Inflammatory macrophage (primary cell): Measurements from ENCODE around the gene AP4E1.
A peak's percentile ranks its signal among the peaks of the same experiment; 100 is the strongest.
"Not testable (repeated sequence)": the region's sequence is repeated elsewhere in the genome, so short reads cannot be mapped to it uniquely, and the experiment has no call there.

Source experiments
- DNase-seq, 2 donors: peaks; one replicate each; pipeline ENCODE4 v3.0.0-alpha.2; 2020 to 2022

The AP4E1 gene

DNA sequence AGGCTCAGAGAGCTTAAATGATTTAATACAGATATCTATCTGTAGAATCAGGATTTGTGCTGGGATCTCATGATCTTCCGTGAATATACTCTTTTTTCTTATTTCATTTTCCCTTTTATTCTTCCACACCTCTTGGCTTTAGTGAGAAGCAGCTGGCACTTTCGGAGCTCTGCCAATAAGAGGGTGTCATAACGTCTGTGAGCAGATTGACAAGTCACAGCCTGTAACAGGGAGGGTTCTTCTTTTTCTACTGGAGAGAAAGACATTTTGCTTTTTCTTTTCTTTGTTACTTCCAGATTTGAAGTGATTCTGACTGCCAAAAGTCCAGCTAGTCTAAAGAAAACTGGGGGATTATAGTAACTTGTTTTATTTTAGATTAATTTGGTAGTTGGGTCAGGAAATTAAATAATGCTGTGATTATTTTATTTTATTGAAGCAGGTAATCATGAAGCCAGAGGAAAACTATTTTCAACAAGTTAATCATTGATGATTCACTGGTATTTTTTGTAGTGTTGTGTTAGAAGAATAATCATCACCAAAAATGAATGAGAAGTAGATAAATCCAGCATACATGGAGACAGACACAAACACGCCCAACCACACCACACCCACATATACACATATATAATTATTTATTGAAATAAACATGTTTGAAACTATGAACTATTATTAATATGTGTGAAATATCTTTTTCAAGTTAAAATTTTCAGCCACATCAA, 116.4 kb downstream of the AP4E1 start:
- DNase-seq: no peak

DNA sequence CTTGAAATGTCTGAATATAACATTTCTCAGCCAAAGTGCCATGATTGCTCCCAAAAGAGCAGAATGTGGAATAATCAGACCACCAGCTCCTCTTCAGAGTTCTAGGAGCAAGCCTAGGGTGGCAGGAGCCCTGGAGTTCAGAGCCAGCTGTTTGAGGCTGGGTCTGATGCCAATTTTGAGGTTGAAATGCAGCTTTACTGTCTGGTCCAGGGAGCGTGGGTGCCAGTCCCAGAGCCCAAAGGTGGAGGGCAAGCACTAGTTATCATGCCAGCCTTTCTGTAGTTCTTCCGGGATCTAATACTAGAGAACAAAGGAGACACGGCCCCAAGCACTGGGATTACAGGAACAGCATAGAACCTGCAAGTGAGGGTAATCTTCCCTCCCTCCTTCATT, 117.0 kb downstream of the AP4E1 start:
- no peak for DNase-seq

DNA sequence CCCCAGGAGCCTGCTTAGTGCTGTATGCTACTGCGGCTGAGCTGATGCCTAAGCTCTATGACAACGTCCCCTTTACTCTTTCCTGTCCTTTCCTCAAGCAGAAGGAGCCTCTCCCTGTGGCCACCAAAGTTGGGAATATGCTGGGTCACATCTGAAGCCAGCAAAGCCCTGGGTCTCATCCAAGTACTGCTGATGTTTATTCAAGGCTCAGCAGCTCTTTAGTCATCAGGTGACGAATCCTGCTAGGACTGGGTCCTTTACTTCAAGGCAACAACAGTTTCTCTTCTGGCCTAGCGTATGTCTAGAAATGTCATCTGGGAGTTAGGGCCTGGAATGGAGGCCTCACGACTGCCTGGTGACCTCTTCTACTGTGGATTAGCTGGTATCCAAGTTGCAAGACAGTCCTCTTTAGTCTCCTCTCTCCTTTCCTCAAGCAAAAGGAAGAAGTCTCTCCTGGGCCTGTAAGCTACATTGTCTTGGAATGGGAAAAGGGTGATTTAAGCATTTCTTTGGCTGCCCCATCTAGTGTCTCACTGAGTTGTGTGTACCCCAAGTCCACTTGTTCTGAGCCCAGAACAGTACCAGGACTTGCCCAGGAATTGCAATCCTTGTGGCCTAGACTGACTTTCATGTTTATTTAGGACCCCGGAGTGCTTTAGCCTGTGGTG, 122.3 kb downstream of the AP4E1 start:
- DNase-seq: no peak

DNA sequence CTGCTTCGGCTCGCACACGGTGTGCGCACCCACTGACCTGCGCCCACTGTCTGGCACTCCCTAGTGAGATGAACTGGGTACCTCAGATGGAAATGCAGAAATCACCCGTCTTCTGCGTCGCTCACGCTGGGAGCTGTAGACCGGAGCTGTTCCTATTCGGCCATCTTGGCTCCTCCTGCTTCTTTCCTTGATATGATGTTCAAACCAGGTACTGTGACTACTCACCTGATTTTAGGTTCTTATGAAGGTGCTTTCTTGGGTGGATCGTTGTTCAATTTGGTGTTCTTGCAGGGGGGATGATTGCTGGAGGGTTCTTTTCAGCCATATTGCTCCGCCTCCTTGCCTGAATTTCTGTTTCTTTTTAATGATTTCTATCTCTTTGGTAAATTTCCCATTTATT, 129.0 kb downstream of the AP4E1 start:
- DNase-seq: not testable (repeated sequence)

DNA sequence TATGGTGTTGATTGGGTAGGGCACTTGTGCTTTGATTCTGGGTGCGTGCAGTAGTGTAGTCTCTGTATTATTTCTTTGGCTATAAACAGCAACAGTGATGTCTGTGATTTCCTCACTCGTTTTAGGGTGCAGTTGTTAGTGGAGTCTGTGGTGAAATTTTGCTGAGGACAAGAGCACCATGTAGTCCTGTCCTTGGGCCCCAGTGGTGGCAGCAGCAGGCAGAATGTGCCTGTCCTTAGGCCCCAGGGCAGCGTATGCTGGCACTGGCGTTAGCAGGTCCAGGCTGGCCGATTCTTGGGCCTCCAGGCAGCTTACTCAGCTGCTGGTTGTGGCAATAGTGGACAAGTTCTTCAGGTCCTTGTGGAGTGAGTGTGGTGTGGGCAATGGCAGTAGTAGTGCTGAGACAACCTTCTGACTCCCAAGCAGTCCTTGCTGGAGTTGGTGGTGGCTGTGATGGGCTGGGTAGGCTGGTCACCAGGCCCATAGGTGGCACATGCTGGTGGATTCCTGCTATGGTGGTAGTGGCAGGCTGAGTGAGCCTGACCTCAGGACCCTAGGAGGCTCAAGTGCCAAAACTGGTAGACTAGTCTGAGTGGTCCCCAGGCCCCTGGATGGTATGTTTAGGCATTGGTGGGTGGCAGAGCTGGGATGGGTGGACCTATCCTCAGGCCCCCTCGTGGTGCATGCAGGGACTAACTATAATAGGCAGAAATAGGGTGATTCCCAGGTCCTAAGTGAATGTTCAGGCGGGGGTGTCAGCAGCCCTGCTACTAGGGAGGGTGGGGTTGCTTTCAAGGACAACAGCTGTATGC, 129.9 kb downstream of the AP4E1 start:
- DNase-seq: no peak

DNA sequence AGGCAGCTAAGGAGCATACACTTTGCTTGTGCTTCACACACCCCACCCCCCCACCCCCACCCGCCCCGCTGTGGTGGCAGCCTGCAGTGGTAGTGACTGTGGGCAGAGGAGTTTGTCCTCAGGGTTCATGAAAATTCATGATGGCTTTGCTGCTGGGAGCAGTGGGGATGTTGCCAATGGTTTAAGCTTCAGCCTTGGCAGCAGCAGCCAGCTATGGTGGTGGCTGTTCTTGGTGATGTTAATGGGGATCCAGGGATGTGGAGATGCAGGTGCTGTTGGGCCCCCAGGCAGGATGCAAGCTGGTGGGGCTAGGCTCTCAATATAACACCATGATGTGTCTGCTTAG, 130.5 kb downstream of the AP4E1 start:
- DNase-seq: no peak

DNA sequence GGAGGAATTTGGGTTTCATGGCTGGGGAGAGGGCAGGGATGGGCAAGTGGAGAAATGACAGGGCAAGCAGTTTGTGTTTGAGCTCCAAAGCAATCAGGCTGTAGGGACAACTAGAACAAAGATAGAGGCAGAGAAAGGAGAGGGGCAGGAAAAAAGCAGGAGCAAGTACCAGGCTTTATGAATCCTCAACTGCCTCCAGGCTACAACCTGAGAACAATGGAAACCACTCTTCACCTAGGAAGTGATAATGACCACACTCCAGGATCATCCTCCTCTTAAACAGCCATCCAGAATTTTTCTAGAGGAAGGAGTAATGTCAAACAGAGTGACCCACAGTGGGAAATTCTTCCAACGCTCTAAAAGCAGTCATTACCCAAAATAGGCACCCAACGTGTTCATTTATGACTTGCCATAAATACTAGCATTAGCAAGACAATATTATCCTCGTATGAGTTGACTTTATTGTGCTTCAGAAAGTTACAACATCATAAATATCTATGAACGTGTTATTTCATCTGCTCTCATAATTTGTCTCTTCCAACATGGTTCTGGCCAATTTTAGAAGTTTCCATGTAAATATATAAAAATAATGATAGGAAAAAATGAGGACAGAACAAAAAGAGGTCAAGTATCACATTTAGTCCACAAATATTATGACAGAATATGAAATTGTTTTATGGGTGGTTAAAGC, 135.7 kb downstream of the AP4E1 start:
- DNase-seq: no peak

DNA sequence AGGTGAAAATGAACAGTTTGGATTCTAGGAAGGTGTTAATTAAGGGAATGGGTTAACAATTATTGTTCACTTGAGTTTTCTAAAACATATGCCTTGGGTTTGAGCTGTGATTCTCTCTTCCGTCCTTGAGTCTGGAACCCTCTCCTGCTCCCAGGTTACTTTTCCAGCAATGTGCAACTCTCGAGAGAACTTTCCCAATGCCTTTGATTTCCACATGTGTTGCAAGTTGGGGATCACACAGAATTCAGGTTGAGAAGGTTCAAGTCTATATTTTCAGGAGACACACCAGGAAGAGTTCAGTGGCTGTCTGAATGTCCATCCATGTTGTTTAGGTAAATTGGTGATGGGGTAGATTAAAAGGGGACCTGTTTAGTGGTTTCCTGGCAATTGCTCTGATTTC, 137.5 kb downstream of the AP4E1 start:
- DNase-seq: no peak

DNA sequence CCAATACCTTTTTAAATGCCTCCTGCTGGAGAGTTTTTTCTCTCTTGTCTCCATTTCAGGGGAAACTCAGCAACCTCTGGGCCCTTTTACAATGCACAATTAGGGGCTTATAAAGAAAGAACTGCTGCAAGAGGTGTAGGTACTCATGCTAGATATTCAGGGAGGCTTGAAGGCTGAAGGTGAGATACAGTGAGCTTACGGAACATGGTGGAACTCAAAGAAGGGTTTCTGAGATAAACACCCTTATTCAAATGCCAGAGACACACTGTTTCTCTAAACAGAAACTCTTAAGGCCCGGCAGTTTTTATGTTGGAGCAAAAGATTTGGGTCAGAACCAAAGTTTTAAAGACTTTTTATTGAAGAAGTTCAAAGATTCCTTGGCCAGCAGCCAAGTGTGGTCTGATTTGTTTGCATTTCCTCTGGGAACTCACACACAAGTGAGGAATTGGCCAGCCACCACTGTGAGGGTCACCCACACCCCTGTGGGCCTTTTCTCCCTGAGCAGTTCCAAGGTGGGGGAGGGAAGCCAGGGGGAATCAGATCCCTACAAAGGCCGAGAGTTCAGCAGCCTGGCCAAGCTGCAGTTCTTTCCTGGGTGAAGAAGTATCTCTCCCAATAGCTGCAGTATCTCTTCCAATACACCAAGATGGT, 138.4 kb downstream of the AP4E1 start:
- DNase-seq: no peak

DNA sequence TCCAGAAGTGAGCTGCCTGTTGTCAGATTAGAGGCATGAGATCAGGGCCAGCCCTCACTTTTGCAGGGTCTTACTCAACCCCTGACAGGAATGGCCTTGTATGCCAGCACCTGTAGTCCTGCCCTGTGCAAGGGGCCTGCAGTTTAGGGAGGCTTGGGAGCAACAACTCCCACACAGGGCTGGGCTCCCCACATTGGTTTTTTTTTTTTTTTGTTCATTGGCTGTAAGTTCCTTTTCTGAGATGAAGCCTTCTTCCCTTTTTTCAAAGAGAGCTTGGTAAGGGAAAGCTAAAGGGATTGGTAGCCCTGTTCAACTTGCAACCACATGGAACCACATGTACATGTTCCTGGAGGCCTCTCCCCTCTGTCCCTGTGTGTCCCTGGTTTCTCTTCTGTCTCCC, 139.8 kb downstream of the AP4E1 start:
- DNase-seq: peak; percentile 72 to 75

DNA sequence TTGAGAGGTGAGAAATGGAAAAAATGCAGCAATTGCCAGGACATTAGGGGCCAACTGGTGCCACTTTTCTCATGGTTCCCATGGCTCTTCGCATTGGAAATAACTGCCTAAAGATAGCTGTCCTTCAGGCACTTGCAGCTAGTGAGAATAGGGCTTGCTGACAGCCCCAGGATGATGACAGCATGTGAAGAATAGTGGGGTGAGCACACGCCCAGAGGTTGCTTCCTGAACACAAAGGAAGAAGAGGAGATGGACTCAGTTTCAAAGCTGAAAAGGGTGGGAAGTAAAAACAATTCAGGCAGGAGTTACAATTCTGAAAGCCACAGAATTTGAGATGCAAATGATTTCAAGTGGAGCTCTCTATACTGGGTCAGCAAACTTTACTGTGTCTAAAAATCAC, 140.6 kb downstream of the AP4E1 start:
- DNase-seq: peak; percentile 5 to 28

DNA sequence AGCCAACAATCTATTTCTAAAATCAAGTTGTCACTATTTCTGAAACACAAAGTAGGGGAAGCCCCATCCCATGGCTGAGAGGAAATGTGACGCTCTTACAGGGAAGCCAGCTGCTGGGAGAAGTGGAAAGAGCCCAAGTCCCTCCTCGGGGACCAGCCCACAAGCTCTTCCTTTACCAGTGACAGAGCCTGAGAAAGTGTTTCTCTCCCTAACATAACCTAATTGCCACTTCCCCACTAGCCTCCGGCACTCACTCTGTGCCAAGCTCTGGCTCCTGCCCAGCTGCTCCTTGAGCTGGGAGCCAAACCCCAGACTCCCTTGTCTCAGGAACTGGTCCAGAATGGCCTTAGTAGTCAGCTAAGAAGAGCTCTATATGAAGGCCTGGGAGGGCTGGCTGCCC, 143.3 kb downstream of the AP4E1 start:
- DNase-seq: peak; percentile 53 to 68

DNA sequence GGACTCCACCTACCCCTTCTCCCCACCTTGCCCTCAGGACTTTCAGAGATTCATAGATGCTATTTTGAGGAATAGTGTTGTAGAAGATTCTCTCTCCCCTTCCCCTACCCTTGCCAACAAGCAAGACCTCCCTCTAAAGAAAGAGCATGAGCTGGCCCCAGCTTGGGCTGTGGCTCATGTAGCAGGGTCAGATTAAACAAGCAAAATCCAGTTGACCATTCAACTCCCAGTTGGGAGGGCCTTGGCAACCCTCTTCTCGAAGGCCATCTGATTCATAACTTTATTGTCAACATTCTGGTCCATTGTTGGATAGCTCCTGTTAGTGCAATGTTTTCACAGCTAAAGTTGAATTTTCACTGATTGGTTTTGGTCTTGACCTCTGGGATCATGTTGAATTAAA, 145.1 kb downstream of the AP4E1 start:
- no peak for DNase-seq

DNA sequence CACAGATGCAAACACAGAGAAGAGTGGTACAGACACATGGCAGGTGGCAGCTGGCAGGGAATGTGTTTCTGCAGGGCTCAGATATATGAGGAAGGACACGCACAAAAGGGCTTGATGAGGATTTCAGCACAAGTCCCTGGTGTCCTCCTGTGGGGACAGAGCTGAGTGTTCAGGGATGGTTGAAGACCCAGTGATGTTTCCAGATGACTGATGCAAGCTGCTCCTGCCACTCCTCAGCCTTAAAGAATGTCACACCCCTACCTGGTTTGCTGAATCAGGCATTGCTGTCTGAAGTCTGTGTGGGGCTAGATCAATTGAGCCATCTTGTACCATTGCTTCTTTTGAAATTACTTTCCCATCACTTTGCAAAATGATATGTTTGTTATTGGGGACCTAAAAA, 146.1 kb downstream of the AP4E1 start:
- no peak for DNase-seq
